ENCODE results near the gene MOB3B. TPM values are rescaled to one million over a fixed set of nuclear protein-coding genes. Genes with fewer than 3 reads are reported as not detected.

The MOB3B gene
- total and polyA plus RNA-seq, 10 of the 15 experiments (the other 5 are each of a cell fraction or from before 2014, with no cell fraction given): 0.44 to 2.7 (median 0.91) TPM

- intact Hi-C loops (cut with micrococcal nuclease; ENCODE audit: unreplicated experiment): no loop called here
- Histone ChIP-seq H3K4me3 (no peak overlapping the region), H4K20me1 (ENCODE audit: control insufficient read depth, insufficient read depth) (no peaks in the 10 kb centered on the region; the same call in 1 of the 2 replicates), H3K27ac (ENCODE audit: control insufficient read depth, insufficient read depth) (no peak overlapping the region), H3K36me3 (ENCODE audit: control insufficient read depth in 2 of 2, insufficient read depth in 2 of 2, low read length in 1 of 2) (no peaks in the 10 kb centered on the region), H3K27me3 (replicated peaks in 1 of 2; ENCODE audit: control insufficient read depth in 2 of 2, insufficient read depth in 2 of 2, low read length in 1 of 2) (no peaks in the 10 kb centered on the region), H3K4me2 (ENCODE audit: control insufficient read depth, insufficient read depth) (no peak overlapping the region), H3K79me2 (ENCODE audit: control insufficient read depth, insufficient read depth, low read length) (no peaks in the 10 kb centered on the region), H3K4me1 (ENCODE audit: control insufficient read depth, insufficient read depth, low read length) (no peaks in the 10 kb centered on the region), H3K9me3 (replicated peaks; ENCODE audit: control insufficient read depth, insufficient read depth, low read length) (no peaks in the 10 kb centered on the region), H2AFZ (ENCODE audit: control insufficient read depth, low read depth, low read length) (no peak overlapping the region), H3K9ac (ENCODE audit: control insufficient read depth, insufficient read depth, low read length) (no peak overlapping the region)
- in situ Hi-C loops (cut with MboI): no loop called here
- ChIA-PET SMC1A (ENCODE audit: uncharacterized antibody, unreplicated experiment) (interaction anchor here (0.7 to 1.2 kb wide), 2 partner anchors 39 to 114 kb away, joined by 3 read pairs; no protein-coding TSS in a partner anchor), RAD21 (ENCODE audit: unreplicated experiment) (no interaction called here), CTCF (interaction anchor here (1.2 to 1.9 kb wide), 2 partner anchors 10 to 29 kb away, joined by 4 to 5 read pairs; no protein-coding TSS in a partner anchor), POLR2A (interaction anchor here (0.6 to 0.9 kb wide), 2 partner anchors 32 to 800 kb away, joined by 3 read pairs; no protein-coding TSS in a partner anchor)
- FAIRE-seq (no peak), DNase-seq (ENCODE audit: low read depth, low spot score) (no peak), ATAC-seq (no peak)
- BruUV-seq (replicated peaks): no TSS peak
- WGBS (ENCODE audit: insufficient coverage, insufficient replicate concordance, low lambda C conversion rate, missing lambda C conversion rate): 61% methylated on average over 3 of the region's 3 CpGs
- no peak for TF ChIP-seq E2F8 (IDR thresholded peaks at IDR 0.05; ENCODE audit: low read depth, partially characterized antibody)
- no peak for TF ChIP-seq TCF3 (IDR thresholded peaks at IDR 0.05; ENCODE audit: borderline replicate concordance, insufficient read depth, low read depth, low read length)
- no peak for TF ChIP-seq GABPA (IDR thresholded peaks at IDR 0.05; ENCODE audit: low read depth)
- no peak for TF ChIP-seq SMARCA5 (IDR thresholded peaks at IDR 0.05)
- no peak for TF ChIP-seq POLR2AphosphoS2 (IDR thresholded peaks at IDR 0.05; ENCODE audit: low read depth, low read length)
- no peak for TF ChIP-seq SREBF1 (IDR thresholded peaks at IDR 0.05; ENCODE audit: low read length)
- no peak for TF ChIP-seq HSF1 (IDR thresholded peaks at IDR 0.05; ENCODE audit: low read depth, low read length)
- no peak for TF ChIP-seq SIN3A (IDR thresholded peaks at IDR 0.05; ENCODE audit: low read depth, low read length)
- TF ChIP-seq ZBTB4 (CRISPR knock-in tag; IDR thresholded peaks at IDR 0.05): no peak
- TF ChIP-seq FOXM1 (IDR thresholded peaks at IDR 0.05; ENCODE audit: low read depth, low read length): no peak
- no peak for TF ChIP-seq MYB (IDR thresholded peaks at IDR 0.05; ENCODE audit: borderline replicate concordance, low read depth, low read length)
- TF ChIP-seq ZNF384 (IDR thresholded peaks at IDR 0.05; ENCODE audit: borderline replicate concordance, low read depth, low read length): no peak
These were observed 129.2 kb downstream of the MOB3B start for GRCh38 chr9:27400334-27400880.

Data from GM12878 (cell line).